ENCODE data around the gene GXYLT2.

The GXYLT2 gene

GRCh38 chr3:73021301-73021835 lies 133.5 kb downstream of the GXYLT2 start:
- DNase-seq: no peak

- no peak for DNase-seq
Observed at GRCh38 chr3:73024836-73025235, 137.0 kb downstream of the GXYLT2 start.

- DNase-seq: no peak
Observed at GRCh38 chr3:73026111-73026759, 138.4 kb downstream of the GXYLT2 start.

All from T1000 (cell line).